K562 (cell line): ENCODE measurements around the gene TRIM34. TPM values are rescaled to one million over a fixed set of nuclear protein-coding genes. Genes with fewer than 3 reads are reported as not detected.

Experiments
- ATAC-seq: fragments of 200-7000 bp; cut with Tn5 transposase; 3 replicates; pipeline ENCODE4 v1.9.1; 2020; ENCODE audit warnings: moderate library complexity
- BruUV-seq: library from RNA; stranded (reverse); fragments of 400-500 nt; replicated peaks from 2 replicates; lab custom pipeline; 2021; lab: Mats Ljungman, UMichigan
- CTCF ChIA-PET: fragments of 300-600 bp; formaldehyde crosslinking; extraction: SDS; loops from one replicate; lab custom pipeline; 2021; ENCODE audit warnings: low intra/inter-chr PET ratio; lab: Yijun Ruan, JAX
- POLR2A ChIA-PET: fragments of 300-600, 350-650 bp; sonication (Branson Sonifier 250); formaldehyde crosslinking; extraction: SDS; loops from one replicate; lab custom pipeline; 2021; ENCODE audit warnings: antibody characterized with exemption, inconsistent platforms; lab: Yijun Ruan, JAX
- DNase-seq, 4 experiments: peaks; one replicate each; pipeline versions ENCODE4 v3.0.0 to v3.0.0-alpha.2; 2011 to 2018; ENCODE audit warnings: low spot score in 3 of 4, mixed read lengths in 3 of 4; ENCODE audit errors: extremely low read depth in 1 of 4
- FAIRE-seq: peaks from 2 replicates; lab custom pipeline; 2011; peaks lifted over from hg19 to GRCh38; lab: Jason Lieb, UNC
- H2AFZ ChIP-seq: 2 replicates; pipeline ENCODE4 v1.6.0; 2011; ENCODE audit warnings: low read depth, low read length, control low read depth, inconsistent platforms
- H3K27ac ChIP-seq: fragments of 200-600 bp; 3 replicates; pipeline ENCODE4 v1.8.0; 2011; ENCODE audit warnings: low read depth, mild to moderate bottlenecking, control low read depth, inconsistent platforms, low read length, moderate library complexity, mixed read lengths; ENCODE audit errors: extremely low read depth
- H3K27me3 ChIP-seq, 2 experiments: fragments of 300-600 bp in 1 of 2; 2 replicates in 1 of 2; 3 replicates in 1 of 2; pipeline versions ENCODE4 v1.6.0 to v1.8.0; 2011; ENCODE audit warnings: inconsistent platforms in 2 of 2, low read length in 2 of 2, mild to moderate bottlenecking in 1 of 2, mixed read lengths in 1 of 2, moderate library complexity in 1 of 2; ENCODE audit not compliant: control insufficient read depth in 2 of 2, insufficient read depth in 2 of 2
- H3K36me3 ChIP-seq: fragments of 300-600 bp; 3 replicates; pipeline ENCODE4 v1.8.0; 2011; ENCODE audit warnings: mild to moderate bottlenecking, low read length, inconsistent platforms; ENCODE audit not compliant: control insufficient read depth, insufficient read depth
- H3K4me1 ChIP-seq, 2 experiments: fragments of 200-600 bp in 1 of 2; replicated peaks in 1 of 2; 2 replicates in 1 of 2; 3 replicates in 1 of 2; pipeline versions ENCODE4 v1.5.1 to v1.8.0; 2011; ENCODE audit warnings: inconsistent platforms in 2 of 2, low read length in 2 of 2, mild to moderate bottlenecking in 1 of 2, mixed read lengths in 1 of 2, moderate library complexity in 1 of 2; ENCODE audit not compliant: control insufficient read depth in 2 of 2, insufficient read depth in 2 of 2
- H3K4me2 ChIP-seq: 2 replicates; pipeline ENCODE4 v1.6.1; 2011; ENCODE audit warnings: low read length, control low read depth, inconsistent platforms, mixed read lengths; ENCODE audit not compliant: insufficient read depth
- H3K4me3 ChIP-seq: fragments of 200-600 bp; sonication (generic), shearing (Covaris generic); 2 replicates; pipeline ENCODE4 v1.5.1; 2016; ENCODE audit warnings: control low read depth, inconsistent platforms
- H3K79me2 ChIP-seq: fragments of 200-600 bp; 3 replicates; pipeline ENCODE4 v1.8.0; 2011; ENCODE audit warnings: low read length, inconsistent platforms; ENCODE audit not compliant: control insufficient read depth, insufficient read depth
- H3K9ac ChIP-seq, 2 experiments: 2 replicates each; pipeline versions ENCODE4 v1.6.0 to v1.6.1; 2011; ENCODE audit warnings: low read depth in 2 of 2, low read length in 2 of 2, control low read depth in 1 of 2, inconsistent platforms in 1 of 2, mild to moderate bottlenecking in 1 of 2, mixed read lengths in 1 of 2; ENCODE audit not compliant: insufficient read depth in 1 of 2
- H3K9me1 ChIP-seq: one replicate; pipeline ENCODE4 v1.6.0; 2011; ENCODE audit warnings: inconsistent platforms, mild to moderate bottlenecking, low read length, moderate library complexity; ENCODE audit not compliant: control insufficient read depth, insufficient read depth
- H3K9me3 ChIP-seq: replicated peaks from 2 replicates; pipeline ENCODE4 v1.5.1; 2011; ENCODE audit warnings: low read depth, low read length, inconsistent platforms; ENCODE audit not compliant: control insufficient read depth, insufficient read depth
- H4K20me1 ChIP-seq: replicated peaks from 2 replicates; pipeline ENCODE4 v1.6.1; 2011; ENCODE audit warnings: low read length, inconsistent platforms, mixed read lengths; ENCODE audit not compliant: control insufficient read depth, insufficient read depth
- REST ChIP-seq, 2 experiments: fragments of 450-650 bp; formaldehyde crosslinking in 1 of 2; IDR thresholded peaks; 2 replicates each; pipeline versions ENCODE4 v1.4.0 to v1.6.1; 2014 to 2020; ENCODE audit warnings: mild to moderate bottlenecking in 2 of 2, borderline replicate concordance in 1 of 2, low read depth in 1 of 2
- SOX6 ChIP-seq: fragments of 450-650 bp; IDR thresholded peaks from 2 replicates; pipeline ENCODE4 v1.6.1; 2014; ENCODE audit warnings: mild to moderate bottlenecking
- ZNF324 ChIP-seq: fragments of 250-450 bp; sonication (Bioruptor Pico); IDR thresholded peaks from 2 replicates; pipeline ENCODE4 v1.4.0; 2020; ENCODE audit warnings: mild to moderate bottlenecking
- ZNF830 ChIP-seq: fragments of 250-450 bp; sonication (Bioruptor Pico); IDR thresholded peaks from 2 replicates; pipeline ENCODE4 v1.5.0; 2021; ENCODE audit warnings: mild to moderate bottlenecking
- WGBS: fragments of 100-300 bp; shearing (Covaris generic); methylation state at CpG from one replicate; pipeline ENCODE4 v1.1.6; 2016; ENCODE audit warnings: low coverage, mixed read lengths; ENCODE audit not compliant: insufficient coverage; ENCODE audit errors: missing lambda C conversion rate; 5-methylcytosine and 5-hydroxymethylcytosine counted together
- in situ Hi-C: fragments of 300-500 bp; cut with MboI; formaldehyde crosslinking; loops from 4 replicates; pipeline ENCODE4 v1.15.0; 2018; ENCODE audit warnings: inconsistent platforms, mixed read lengths
- intact Hi-C: fragments of 100-400 bp; cut with micrococcal nuclease; formaldehyde crosslinking; loops from 2 replicates; pipeline ENCODE4 v1.14.2; 2022
- polyA plus RNA-seq, 8 experiments: library from polyadenylated mRNA; depleted of rRNA in 4 of 8; stranded (reverse) in 5 of 8; unstranded in 3 of 8; fragments of >200 nt; fragmentation: Nextera tagmentation in 2 of 8; fragmentation: Illumina TruSeq in 1 of 8; extraction: Ambion mirVana in 2 of 8; extraction: Trizol in 1 of 8; gene quantifications; 2 replicates each; pipeline versions ENCODE4 v1.2.1 to v1.2.3, GENCODE V29; 2011 to 2014; ENCODE audit warnings: inconsistent platforms in 1 of 8, missing spikeins in 1 of 8
- total RNA-seq, 7 experiments: library from RNA; depleted of rRNA in 6 of 7; stranded (reverse); fragments of >200 nt in 6 of 7; fragmentation: Illumina TruSeq in 2 of 7; extraction: Trizol in 2 of 7; gene quantifications; 2 replicates each; pipeline versions ENCODE4 v1.2.1 to v1.2.3, GENCODE V29; 2011 to 2021; ENCODE audit warnings: low replicate concordance in 1 of 7

TRIM34 gene
- total and polyA plus RNA-seq, 9 of the 15 experiments (the other 6 are each of a cell fraction or from before 2014, with no cell fraction given), result 0.31 to 2.9 (median 1.3) TPM

- no TSS peak for BruUV-seq
- ChIA-PET POLR2A (no interaction called here), CTCF (no interaction called here)
- no peak for DNase-seq
- H3K4me2 ChIP-seq, result peak within 1 kb of the TSS; percentile 60
- H3K4me1 ChIP-seq, result peaks cover 0 to 26% of the 10 kb centered on the region in 2 experiments; a peak in 4 of 5 replicates
- in situ Hi-C loops, result no loop called here
- H3K79me2 ChIP-seq, result no peaks in the 10 kb centered on the region
- H3K9me1 ChIP-seq, result no peaks in the 10 kb centered on the region
- WGBS, result 6% methylated on average over 2 of the region's 2 CpGs
- intact Hi-C loops, result loop anchor here (5.0 kb wide), 1 partner anchor 87 kb away; no protein-coding TSS in a partner anchor
- H4K20me1 ChIP-seq, result no peaks in the 10 kb centered on the region
- ATAC-seq, result peak; percentile 15; the same call in 2 of the 3 replicates
- TF ChIP-seq REST (IDR thresholded peaks at IDR 0.05; ENCODE audit: borderline replicate concordance) (peak; percentile 84), REST (CRISPR knock-in tag; IDR thresholded peaks at IDR 0.05; ENCODE audit: low read depth) (no peak), ZNF830 (CRISPR knock-in tag) (no peak), ZNF324 (CRISPR knock-in tag) (no peak), SOX6 (peak; percentile 57; the same call in 1 of the 2 replicates)
- TF ChIP-seq, all 486 proteins: peak for 2
- no peak for FAIRE-seq
- no peaks in the 10 kb centered on the region for H3K9me3 ChIP-seq
- no peaks in the 10 kb centered on the region for H3K36me3 ChIP-seq
- H2AFZ ChIP-seq, result peak within 1 kb of the TSS; percentile 64
- H3K9ac ChIP-seq, result no peak within 1 kb of the TSS
- H3K4me3 ChIP-seq, result no peak within 1 kb of the TSS
- no peaks in the 10 kb centered on the region for H3K27me3 ChIP-seq
- no peak within 1 kb of the TSS for H3K27ac ChIP-seq
Observed at GRCh38 chr11:5689551-5689983, 64.8 kb downstream of the TRIM34 start, which contains the start of gene TRIM22. Gene TRIM22 (plus strand): TSS chr11:5689790. CDS start chr11:5696233, 6,443 bp downstream.
